HEK293T (cell line): ENCODE data around the gene CADPS.

Experiments used
- BHLHE40 ChIP-seq: fragments of 450-650 bp; IDR thresholded peaks from 2 replicates; pipeline ENCODE4 v1.6.1; 2016; ENCODE audit warnings: mild to moderate bottlenecking, moderate library complexity, borderline replicate concordance
- CTBP1 ChIP-seq: fragments of 450-650 bp; IDR thresholded peaks from 2 replicates; pipeline ENCODE4 v1.6.1; 2016; ENCODE audit warnings: borderline replicate concordance
- ELF4 ChIP-seq: fragments of 450-650 bp; IDR thresholded peaks from 2 replicates; pipeline ENCODE4 v1.6.1; 2017; ENCODE audit warnings: antibody characterized with exemption
- FOXK2 ChIP-seq: fragments of 450-650 bp; IDR thresholded peaks from 2 replicates; pipeline ENCODE4 v1.6.1; 2016; ENCODE audit warnings: mild to moderate bottlenecking
- FOXM1 ChIP-seq: fragments of 450-650 bp; IDR thresholded peaks from 2 replicates; pipeline ENCODE4 v1.6.1; 2017; ENCODE audit warnings: mild to moderate bottlenecking, borderline replicate concordance
- L3MBTL2 ChIP-seq: fragments of 450-650 bp; conservative IDR thresholded peaks from 2 replicates; pipeline ENCODE4 v1.6.1; 2016; ENCODE audit warnings: mild to moderate bottlenecking
- LEF1 ChIP-seq: fragments of 450-650 bp; IDR thresholded peaks from 2 replicates; pipeline ENCODE4 v1.6.1; 2017; ENCODE audit warnings: mild to moderate bottlenecking, borderline replicate concordance
- PKNOX1 ChIP-seq: fragments of 450-650 bp; IDR thresholded peaks from 2 replicates; pipeline ENCODE4 v1.6.1; 2016
- SP1 ChIP-seq: fragments of 450-650 bp; IDR thresholded peaks from 2 replicates; pipeline ENCODE4 v1.6.1; 2017
- TARDBP ChIP-seq: fragments of 450-650 bp; IDR thresholded peaks from 2 replicates; pipeline ENCODE4 v1.6.1; 2016
- ZNF384 ChIP-seq: fragments of 450-650 bp; IDR thresholded peaks from 2 replicates; pipeline ENCODE4 v1.6.1; 2016

- TF ChIP-seq BHLHE40 (no peak), ELF4 (no peak), FOXM1 (no peak), FOXK2 (no peak), PKNOX1 (no peak), SP1 (no peak), CTBP1 (no peak), TARDBP (no peak), ZNF384 (no peak), L3MBTL2 (no peak), LEF1 (no peak)
These were observed 498.8 kb downstream of the CADPS start for GRCh38 chr3:62376454-62376720.
